Stimulated activated naive B cell treated with anti-CD40 and anti-IgM and Interleukin-4, amounts not matched to agents 10 μg/mL and 1 μg/mL and 100 μg/mL, for 72 hours (primary cell): Measurements from ENCODE around the gene RABEPK.

Source experiments
- ATAC-seq, 2 donors: fragments of 150-1000 bp; cut with Tn5 transposase; replicated peaks; 2 replicates each; pipeline ENCODE4 v1.10.0; 2021; ENCODE audit warnings: moderate library complexity in 1 of 2
- DNase-seq: peaks from one replicate; pipeline ENCODE4 v3.0.0; 2021
- H3K27ac Mint-ChIP-seq: one replicate; pipeline ENCODE4 v1.8.0; 2022; ENCODE audit warnings: mild to moderate bottlenecking, mixed read lengths
- H3K27me3 Mint-ChIP-seq, 2 donors: one replicate each; pipeline ENCODE4 v1.8.0; 2022; ENCODE audit warnings: mixed read lengths in 2 of 2
- H3K36me3 Mint-ChIP-seq, 2 donors: one replicate each; pipeline ENCODE4 v1.8.0; 2022; ENCODE audit warnings: mixed read lengths in 2 of 2, mild to moderate bottlenecking in 1 of 2
- H3K4me1 Mint-ChIP-seq, 2 donors: one replicate each; pipeline ENCODE4 v1.8.0; 2022; ENCODE audit warnings: mixed read lengths in 2 of 2, mild to moderate bottlenecking in 1 of 2
- H3K4me3 Mint-ChIP-seq, 2 donors: one replicate each; pipeline ENCODE4 v1.8.0; 2022; ENCODE audit warnings: mild to moderate bottlenecking in 2 of 2, mixed read lengths in 2 of 2, moderate library complexity in 1 of 2
- H3K9me3 Mint-ChIP-seq, 2 donors: one replicate each; pipeline ENCODE4 v1.8.0; 2022; ENCODE audit warnings: mixed read lengths in 2 of 2, mild to moderate bottlenecking in 1 of 2

The RABEPK gene

DNA sequence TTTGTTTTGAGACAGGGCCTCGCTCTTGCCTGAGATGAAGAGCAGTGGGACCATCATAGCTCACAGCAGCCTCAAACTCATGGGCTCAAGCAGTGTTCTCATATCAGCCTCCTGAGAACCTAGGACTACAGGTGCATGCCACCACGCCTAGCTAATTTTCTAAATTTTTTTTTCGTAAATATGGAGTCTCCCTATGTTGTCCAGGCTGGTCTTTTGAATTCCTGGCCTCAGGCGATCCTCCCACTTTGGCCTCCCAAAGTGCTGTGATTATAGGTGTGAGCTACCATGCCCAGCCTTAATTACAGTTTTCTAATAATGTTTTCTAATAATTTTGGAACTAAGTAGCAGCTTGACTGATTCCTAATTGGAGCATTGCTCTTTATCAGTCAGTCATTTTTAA lies 76.4 kb downstream of the RABEPK start:
- Mint-ChIP-seq H3K9me3 (no peaks in the 10 kb centered on the region), H3K4me3 (no peak overlapping the region), H3K27me3 (no peaks in the 10 kb centered on the region), H3K27ac (no peak overlapping the region), H3K4me1 (peaks cover 7 to 16% of the 10 kb centered on the region in 2 donors), H3K36me3 (peaks cover 6 to 10% of the 10 kb centered on the region in 2 donors)
- no peak for ATAC-seq
- no peak for DNase-seq

GRCh38 chr9:125277411-125277810 lies 77.1 kb downstream of the RABEPK start:
- ATAC-seq (no peak), DNase-seq (no peak)
- Mint-ChIP-seq H3K4me1 (peaks cover 7 to 16% of the 10 kb centered on the region in 2 donors), H3K9me3 (no peaks in the 10 kb centered on the region), H3K4me3 (no peak overlapping the region), H3K27me3 (no peaks in the 10 kb centered on the region), H3K27ac (no peak overlapping the region), H3K36me3 (peaks cover 6 to 9% of the 10 kb centered on the region in 2 donors)

GRCh38 chr9:125280945-125281344 lies 80.6 kb downstream of the RABEPK start:
- peaks cover 0 to 5% of the 10 kb centered on the region in 2 donors for H3K4me1 Mint-ChIP-seq
- no peaks in the 10 kb centered on the region for H3K27me3 Mint-ChIP-seq
- no peaks in the 10 kb centered on the region for H3K9me3 Mint-ChIP-seq
- no peak for DNase-seq
- H3K4me3 Mint-ChIP-seq, result no peak overlapping the region
- ATAC-seq, result no peak
- no peak overlapping the region for H3K27ac Mint-ChIP-seq
- peaks cover 0 to 10% of the 10 kb centered on the region in 2 donors for H3K36me3 Mint-ChIP-seq
